Measurements from ENCODE around the gene MIB2.

The MIB2 gene

GRCh38 chr1:1618396-1619068 lies 3.2 kb downstream of the MIB2 start:
- TF ChIP-seq POLR2AphosphoS5 (IDR thresholded peaks at IDR 0.05; ENCODE audit: low read depth, low read length) (no peak), POLR2A (IDR thresholded peaks at IDR 0.05; ENCODE audit: low read depth, low read length) (no peak), TAF1 (IDR thresholded peaks at IDR 0.05; ENCODE audit: borderline replicate concordance, low read depth, low read length) (no peak)
- DNase-seq (ENCODE audit: insufficient read length) (no peak), FAIRE-seq (no peak)

DNA sequence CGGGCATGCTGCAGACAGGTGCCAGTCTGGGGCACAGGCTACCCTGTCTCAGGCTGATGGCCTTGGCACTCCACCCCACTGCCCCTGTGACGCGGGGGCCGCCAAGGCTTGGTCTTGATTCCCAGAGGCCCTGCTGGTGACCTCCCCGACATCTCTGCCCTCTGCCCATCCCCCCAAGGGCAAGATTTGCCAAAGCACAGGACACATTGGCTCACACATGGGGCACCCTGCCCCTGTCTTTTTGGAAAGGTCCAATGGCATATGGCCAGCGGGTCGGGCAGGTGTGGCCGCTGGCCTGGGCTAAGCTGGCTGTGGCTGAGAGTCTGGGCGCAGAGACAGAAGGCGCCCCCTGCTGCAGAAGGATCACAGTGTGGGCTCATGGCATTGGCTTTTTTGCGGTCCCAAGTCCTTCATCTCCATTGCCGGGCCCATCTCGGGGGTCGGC lies 4.6 kb downstream of the MIB2 start:
- DNase-seq (ENCODE audit: insufficient read length) (no peak), FAIRE-seq (no peak)
- TF ChIP-seq POLR2AphosphoS5 (IDR thresholded peaks at IDR 0.05; ENCODE audit: low read depth, low read length): no peak
- no peak for TF ChIP-seq TAF1 (IDR thresholded peaks at IDR 0.05; ENCODE audit: borderline replicate concordance, low read depth, low read length)

DNA sequence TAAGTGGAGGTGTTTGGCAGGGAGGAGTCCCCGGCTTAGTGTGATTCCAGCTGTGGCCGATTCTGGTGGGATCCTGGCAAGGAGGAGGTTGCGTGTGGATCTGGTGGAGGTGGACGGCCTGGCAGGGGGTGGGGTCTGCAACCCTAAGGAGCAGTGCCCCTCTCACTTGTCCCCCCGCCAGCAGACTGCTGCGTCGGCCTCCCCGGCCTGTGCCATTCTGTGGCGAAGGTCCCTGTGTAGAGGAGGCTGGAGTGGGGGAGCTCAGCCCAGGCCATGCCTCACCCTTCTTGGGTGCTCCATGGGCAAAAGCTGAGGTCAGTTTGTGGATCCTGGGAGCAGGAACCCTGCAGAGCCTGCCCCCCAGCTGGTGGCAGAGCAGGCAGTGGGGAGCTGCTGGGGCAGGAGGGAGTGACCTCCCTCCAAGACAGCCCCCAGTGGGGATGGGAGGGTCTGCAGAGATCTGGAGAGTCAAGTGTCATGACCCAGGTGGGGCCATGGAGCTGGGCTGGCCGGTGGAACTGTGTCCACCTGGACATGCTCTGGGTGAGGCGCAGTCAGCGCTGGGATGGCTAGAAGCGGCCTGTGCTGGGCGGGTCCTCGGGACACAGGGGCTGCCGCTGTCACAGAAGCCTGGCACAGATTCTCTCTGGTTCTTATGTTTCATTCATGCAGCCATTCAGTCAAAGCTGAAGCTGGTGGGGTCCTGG lies 5.3 kb downstream of the MIB2 start:
- TF ChIP-seq POLR2A (IDR thresholded peaks at IDR 0.05; ENCODE audit: low read depth, low read length): no peak
- no peak for TF ChIP-seq POLR2AphosphoS5 (IDR thresholded peaks at IDR 0.05; ENCODE audit: low read depth, low read length)
- FAIRE-seq (no peak), DNase-seq (ENCODE audit: insufficient read length) (no peak)

DNA sequence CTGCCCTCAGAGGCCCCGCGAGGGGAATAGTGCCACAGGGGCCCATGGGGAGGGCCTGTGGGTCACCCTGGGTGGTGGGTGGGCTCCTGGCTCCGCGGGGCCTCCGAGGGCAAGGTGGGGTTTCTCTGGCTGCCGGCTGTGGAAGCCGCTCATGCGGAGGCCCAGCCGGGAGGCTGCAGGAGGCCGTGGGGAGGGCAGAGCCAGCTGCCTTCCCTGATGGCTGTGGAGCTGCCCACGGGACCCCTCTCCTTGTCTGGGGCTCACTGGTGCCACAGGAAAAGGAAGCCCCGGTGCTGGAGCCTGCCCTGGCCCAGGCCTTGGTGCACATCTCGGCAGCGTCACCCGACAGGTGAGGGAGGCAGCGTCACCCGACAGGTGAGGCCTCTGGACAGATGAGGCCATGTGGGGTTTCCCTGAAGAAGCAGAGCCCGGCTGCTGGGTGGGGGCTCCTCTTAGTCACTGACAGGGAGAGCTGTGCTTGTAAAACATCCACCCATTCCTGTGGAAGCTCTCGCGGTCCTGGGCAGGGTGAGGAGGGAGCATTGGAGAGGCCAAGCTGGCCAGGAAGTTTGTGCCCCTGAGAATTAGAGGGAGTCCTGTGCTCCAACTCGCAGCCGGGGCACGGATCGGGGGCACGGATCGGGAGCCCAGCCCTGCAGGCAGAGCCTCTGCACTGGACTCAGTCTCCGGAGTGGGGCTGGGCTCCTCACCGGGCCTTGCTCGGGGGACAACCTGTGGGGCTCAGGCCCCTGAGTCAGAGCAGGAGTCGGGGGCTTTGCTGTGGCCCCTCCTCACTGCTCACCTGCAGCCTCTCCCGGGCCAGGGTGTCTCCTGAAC lies 6.1 kb downstream of the MIB2 start:
- no peak for FAIRE-seq
- no peak for DNase-seq (ENCODE audit: insufficient read length)
- TF ChIP-seq POLR2AphosphoS5 (IDR thresholded peaks at IDR 0.05; ENCODE audit: low read depth, low read length) (no peak), POLR2A (IDR thresholded peaks at IDR 0.05; ENCODE audit: low read depth, low read length) (no peak), TAF1 (IDR thresholded peaks at IDR 0.05; ENCODE audit: borderline replicate concordance, low read depth, low read length) (no peak)

- no peak for TF ChIP-seq POLR2AphosphoS5 (IDR thresholded peaks at IDR 0.05; ENCODE audit: low read depth, low read length)
- TF ChIP-seq TAF1 (IDR thresholded peaks at IDR 0.05; ENCODE audit: borderline replicate concordance, low read depth, low read length): no peak
- no peak for TF ChIP-seq POLR2A (IDR thresholded peaks at IDR 0.05; ENCODE audit: low read depth, low read length)
- DNase-seq (ENCODE audit: insufficient read length) (no peak), FAIRE-seq (no peak)
These were observed 6.9 kb downstream of the MIB2 start for GRCh38 chr1:1622010-1622787.

GRCh38 chr1:1622788-1623094 lies 7.4 kb downstream of the MIB2 start:
- TF ChIP-seq POLR2A (IDR thresholded peaks at IDR 0.05; ENCODE audit: low read depth, low read length) (no peak), TAF1 (IDR thresholded peaks at IDR 0.05; ENCODE audit: borderline replicate concordance, low read depth, low read length) (no peak), POLR2AphosphoS5 (IDR thresholded peaks at IDR 0.05; ENCODE audit: low read depth, low read length) (no peak)
- FAIRE-seq: no peak
- no peak for DNase-seq (ENCODE audit: insufficient read length)

DNA sequence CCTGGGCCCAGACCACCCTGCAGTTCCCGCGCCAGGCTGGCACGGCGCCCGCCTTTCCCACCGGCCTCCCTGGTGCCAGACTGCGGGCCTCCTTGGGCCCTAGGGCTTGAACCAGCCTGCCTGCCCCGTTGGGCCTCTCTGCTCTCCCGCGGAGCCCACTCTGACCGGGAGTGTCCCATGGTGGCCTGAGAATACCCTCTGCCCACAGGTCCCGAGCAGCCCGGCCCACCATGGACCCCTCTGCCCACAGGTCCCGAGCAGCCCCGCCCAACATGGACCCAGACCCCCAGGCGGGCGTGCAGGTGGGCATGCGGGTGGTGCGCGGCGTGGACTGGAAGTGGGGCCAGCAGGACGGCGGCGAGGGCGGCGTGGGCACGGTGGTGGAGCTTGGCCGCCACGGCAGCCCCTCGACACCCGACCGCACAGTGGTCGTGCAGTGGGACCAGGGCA lies 7.9 kb downstream of the MIB2 start:
- DNase-seq (ENCODE audit: insufficient read length) (no peak), FAIRE-seq (no peak)
- TF ChIP-seq POLR2A (IDR thresholded peaks at IDR 0.05; ENCODE audit: low read depth, low read length) (no peak), TAF1 (IDR thresholded peaks at IDR 0.05; ENCODE audit: borderline replicate concordance, low read depth, low read length) (no peak), POLR2AphosphoS5 (IDR thresholded peaks at IDR 0.05; ENCODE audit: low read depth, low read length) (no peak)

DNA sequence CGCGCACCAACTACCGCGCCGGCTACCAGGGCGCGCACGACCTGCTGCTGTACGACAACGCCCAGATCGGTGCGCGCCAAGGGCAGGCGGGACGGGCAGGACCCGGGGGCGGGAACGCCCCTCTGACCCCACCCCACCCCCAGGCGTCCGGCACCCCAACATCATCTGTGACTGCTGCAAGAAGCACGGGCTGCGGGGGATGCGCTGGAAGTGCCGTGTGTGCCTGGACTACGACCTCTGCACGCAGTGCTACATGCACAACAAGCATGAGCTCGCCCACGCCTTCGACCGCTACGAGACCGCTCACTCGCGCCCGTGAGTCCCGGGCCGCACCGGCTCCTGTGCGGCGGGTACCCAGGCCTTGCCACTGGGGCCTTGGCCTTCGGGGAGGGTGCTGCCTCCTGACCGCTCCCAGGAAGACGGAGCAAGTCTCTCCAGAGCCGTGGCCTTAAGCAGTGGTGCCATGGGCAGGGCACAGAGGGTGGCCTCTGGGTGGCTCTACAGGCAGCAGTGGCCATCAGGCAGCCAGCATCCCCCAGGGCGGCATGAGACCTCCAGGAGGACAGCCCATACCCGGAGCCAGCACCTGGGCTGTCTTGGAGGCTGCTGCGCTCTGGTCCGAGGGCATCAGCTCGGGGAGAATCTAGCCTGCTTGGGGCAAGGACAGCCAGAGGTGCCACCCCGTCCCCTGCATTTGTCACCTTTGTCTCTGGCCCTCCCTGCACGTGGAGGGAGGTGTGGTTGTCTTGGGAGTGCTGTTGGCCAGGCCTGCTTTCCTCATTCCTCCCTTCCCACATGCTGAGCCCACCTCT lies 8.5 kb downstream of the MIB2 start:
- TF ChIP-seq POLR2AphosphoS5 (IDR thresholded peaks at IDR 0.05; ENCODE audit: low read depth, low read length) (no peak), TAF1 (IDR thresholded peaks at IDR 0.05; ENCODE audit: borderline replicate concordance, low read depth, low read length) (no peak; the same call in 1 of the 2 replicates), POLR2A (IDR thresholded peaks at IDR 0.05; ENCODE audit: low read depth, low read length) (no peak)
- DNase-seq (ENCODE audit: insufficient read length) (no peak), FAIRE-seq (no peak)

GRCh38 chr1:1624443-1625403 lies 9.4 kb downstream of the MIB2 start:
- no peak for DNase-seq (ENCODE audit: insufficient read length)
- FAIRE-seq: no peak
- TF ChIP-seq TAF1 (IDR thresholded peaks at IDR 0.05; ENCODE audit: borderline replicate concordance, low read depth, low read length): no peak
- TF ChIP-seq POLR2AphosphoS5 (IDR thresholded peaks at IDR 0.05; ENCODE audit: low read depth, low read length): no peak
- no peak for TF ChIP-seq POLR2A (IDR thresholded peaks at IDR 0.05; ENCODE audit: low read depth, low read length)

Data from GM12892 (cell line).